GM18508 (cell line): Measurements from ENCODE around the gene KLK5.
"Not testable (repeated sequence)": the region's sequence is repeated elsewhere in the genome, so short reads cannot be mapped to it uniquely, and the experiment has no call there.

Experiments used
- ATAC-seq: cut with Tn5 transposase; IDR thresholded peaks from one replicate; pipeline ENCODE4 v1.9.1; 2021; ENCODE audit warnings: moderate number of reproducible peaks; ENCODE audit not compliant: insufficient read depth, unreplicated experiment

Gene KLK5

DNA sequence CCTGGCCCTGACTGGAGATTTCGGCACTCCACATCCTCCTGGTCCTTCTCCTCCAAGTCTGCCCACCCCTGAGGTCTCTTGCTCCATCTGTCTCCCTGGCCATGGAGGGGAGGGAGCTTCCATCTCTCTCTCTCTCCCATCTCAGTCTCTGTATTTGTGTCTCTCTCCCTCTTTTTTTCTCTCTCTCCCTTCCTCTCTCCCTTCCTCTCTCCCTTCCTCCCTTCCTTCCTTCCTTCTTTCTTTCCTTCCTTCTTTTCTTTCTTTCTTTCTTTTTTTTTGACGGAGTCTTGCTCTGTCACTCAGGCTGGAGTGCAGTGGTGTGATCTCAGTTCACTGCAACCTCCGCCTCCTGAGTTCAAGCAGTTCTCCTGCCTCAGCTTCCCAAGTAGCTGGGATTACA is 17.0 kb upstream of the KLK5 start:
- not testable (repeated sequence) for ATAC-seq

DNA sequence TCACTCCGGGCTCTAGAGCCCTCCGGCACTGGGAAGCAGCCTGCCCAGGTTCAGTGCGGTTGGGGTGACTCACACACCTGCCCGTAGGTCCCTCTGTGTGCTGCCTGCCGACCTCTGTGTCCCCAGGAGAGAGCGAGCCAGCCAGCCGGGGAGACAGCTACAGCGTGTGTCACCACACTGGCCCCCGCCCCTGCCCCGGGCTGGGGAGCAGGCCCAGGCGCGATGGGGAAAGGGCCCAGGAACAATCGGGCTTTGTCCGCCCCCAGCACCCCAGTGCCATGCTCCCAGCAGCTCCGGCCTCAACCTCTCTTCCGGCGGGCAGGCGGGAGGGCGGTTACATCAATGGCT is 16.5 kb upstream of the KLK5 start, which contains the start of gene KLK6:
TSS of gene KLK6 (minus strand) at position 179 of the 348 bp plus-strand sequence. CDS start 1,487 bp downstream, outside the sequence.
- no peak for ATAC-seq

DNA sequence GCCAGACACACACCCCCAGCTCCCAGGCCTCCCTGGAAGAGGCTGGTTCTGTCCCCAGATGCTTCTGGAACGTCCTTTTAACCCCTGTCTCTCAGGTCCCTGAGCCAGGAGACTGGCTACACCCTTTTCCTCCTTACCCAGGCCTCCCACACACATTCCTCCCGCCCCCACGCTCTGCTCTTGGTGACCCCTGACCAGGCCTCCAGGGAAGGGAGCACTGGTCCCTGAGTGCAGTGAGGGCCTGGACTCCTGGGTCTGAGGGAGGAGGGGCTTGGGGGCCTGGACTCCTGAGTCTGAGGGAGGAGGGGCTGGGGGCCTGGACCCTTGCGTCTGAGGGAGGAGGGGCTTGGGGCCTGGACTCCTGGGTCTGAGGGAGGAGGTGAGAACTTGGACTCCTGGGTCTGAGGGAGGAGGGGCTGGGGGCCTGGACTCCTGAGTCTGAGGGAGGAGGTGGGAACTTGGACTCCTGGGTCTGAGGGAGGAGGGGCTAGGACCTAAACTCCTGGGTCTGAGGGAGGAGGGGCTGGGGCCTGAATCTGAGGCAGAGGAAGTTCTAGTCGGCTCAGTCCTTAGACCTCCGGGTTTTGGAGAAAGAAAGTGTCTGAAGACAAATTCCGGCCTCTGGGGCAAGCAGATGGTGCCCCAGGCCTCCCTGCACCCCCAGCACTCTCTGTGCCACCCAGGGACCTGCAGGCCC is 16.0 kb upstream of the KLK5 start:
- no peak for ATAC-seq

DNA sequence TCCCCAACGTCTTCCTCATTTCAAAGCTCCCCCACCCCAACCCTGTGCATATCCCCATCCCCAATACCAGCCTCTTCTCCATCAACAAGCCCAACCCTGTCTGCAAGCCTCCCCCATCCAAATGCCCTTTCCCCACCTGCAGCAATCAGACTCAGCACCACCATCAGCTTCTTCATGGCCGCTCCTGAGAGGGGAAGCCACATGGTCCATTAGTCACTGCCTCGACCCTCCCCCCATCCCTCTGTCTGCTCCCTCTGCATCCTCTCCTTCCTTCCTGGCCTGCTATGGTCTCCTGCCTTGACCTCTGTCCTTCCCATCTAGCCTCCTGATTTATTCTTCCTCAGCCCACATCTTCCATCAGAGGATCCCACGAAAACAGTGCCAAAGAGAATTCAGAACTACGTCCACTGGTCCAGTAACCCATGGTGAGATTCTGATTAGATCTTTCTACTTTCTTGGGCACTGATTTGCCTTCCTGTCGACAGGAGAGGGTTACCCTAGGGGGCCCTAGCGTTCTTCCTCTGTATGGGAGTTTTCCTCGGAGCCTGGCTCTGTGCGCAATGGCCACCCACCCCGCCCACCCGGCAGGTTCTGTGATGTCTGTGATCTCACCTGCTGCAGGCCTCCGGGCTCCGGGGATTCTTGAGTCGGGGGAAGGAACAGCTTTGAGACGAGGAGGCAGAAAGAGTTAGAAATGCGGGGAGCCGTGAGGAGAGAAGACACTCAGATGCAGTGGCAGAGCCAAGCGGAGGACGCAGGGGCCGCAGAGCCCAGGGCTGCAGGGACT is 15.3 kb upstream of the KLK5 start:
- ATAC-seq = no peak

DNA sequence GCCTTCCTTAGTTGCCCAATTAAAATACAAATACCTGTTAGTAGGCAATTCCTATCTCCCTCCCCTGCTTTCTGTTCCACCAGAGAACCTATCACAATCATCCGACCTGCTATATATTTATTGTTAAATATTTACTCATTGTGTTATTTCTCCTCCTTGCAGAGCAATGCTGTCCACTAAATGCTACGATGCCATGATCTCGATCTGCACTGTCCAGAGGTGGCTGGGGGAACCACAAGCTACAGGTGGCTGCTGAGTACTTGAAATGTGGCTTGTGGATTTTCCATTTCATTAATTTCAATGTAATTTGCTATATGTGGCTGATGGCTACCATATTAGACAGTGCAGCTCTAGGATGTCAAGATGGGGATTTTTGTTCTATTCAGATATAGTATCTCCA is 11.4 kb upstream of the KLK5 start:
- ATAC-seq = no peak

DNA sequence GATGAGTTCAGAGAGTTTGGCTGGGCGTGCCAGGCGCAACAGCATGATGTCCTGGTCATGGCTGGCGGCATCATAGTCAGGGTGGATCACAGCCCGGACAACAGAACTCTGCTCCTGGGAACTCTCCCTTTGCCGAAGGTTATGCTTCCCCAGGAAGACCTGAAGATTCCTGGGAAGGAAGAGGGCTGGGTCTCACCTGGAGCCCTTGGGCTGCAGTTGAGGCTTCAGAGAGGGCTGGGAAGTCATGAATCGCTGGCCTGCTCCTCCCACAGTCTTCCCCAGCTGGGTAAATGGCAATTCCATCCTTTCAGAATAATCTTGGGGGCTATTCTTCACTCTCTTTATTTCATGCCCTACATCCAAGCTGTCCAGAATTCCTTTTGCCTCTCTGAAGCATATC is 10.5 kb upstream of the KLK5 start:
- no peak for ATAC-seq

DNA sequence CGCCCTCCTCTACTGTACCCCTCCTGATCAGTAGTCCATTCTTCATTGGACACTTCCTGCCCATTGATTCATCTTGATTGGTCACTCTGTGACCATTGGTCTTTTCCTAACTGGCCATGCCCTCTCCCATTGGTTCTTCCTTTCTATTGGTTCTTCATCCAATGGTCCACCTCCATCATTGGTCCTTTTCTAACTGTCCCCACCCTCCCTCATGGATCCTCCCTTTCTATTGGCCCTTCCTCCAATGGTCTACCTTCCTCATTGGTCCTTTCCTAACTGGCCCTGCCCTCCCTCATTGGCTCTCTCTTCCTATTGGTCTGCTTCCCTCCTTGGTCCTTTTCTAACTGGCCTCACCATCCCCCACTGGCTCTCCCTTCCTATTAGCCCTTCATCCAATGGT is 9.4 kb upstream of the KLK5 start:
- no peak for ATAC-seq

DNA sequence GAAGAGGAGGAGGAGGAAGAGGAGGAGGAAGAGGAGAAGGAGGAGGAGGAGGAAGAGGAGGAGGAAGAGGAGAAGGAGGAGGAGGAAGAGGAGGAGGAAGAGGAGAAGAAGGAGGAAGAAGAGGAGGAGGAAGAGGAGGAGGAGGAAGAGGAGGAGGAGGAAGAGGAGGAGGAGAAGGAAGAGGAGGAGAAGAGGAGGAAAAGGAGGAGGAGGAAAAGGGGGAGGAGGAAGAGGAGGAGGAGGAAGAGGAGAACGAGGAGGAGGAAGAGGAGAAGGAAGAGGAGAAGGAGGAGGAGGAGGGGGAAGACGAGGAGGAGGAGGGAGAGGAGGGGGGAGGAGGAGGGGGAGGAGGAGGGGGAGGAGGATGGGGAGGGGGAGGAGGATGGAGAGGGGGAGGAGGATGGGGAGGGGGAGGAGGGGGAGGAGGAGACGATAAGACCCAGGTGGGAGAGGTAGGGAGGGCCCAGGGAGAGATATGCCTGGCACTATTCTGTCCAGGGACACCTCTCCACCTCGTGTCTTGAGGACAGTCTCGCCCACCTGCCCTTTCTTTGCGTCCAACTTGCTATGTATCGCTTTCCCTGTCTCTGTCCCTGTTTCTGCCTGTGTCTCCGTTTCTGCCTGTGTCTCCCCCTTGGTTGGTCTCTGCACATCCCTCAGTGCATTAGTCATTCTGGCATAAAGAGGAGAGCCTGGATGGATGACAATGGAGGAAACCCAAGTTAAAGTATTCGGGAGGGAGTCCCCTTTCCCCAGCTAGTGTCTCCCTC is 7.1 kb upstream of the KLK5 start:
- ATAC-seq = no peak

DNA sequence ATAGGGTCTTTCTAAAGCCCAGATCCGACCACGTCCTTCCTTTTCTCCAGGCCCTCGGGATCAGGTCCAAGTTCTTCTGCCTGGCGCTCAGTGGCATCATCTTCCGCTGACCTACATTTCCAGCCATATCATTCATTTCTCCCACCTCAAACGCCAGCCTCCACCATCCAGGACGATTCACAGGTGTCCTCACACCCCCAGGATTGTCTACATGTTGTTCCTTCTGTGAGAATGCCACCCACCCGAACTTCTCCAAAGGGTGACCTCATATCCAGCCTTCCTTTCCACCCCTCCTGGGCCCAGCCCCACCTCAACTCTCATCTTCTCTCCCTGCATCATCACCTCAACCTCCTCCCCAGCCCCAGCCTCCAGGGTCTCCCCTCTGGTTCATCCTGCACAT is 4.7 kb upstream of the KLK5 start:
- no peak for ATAC-seq

DNA sequence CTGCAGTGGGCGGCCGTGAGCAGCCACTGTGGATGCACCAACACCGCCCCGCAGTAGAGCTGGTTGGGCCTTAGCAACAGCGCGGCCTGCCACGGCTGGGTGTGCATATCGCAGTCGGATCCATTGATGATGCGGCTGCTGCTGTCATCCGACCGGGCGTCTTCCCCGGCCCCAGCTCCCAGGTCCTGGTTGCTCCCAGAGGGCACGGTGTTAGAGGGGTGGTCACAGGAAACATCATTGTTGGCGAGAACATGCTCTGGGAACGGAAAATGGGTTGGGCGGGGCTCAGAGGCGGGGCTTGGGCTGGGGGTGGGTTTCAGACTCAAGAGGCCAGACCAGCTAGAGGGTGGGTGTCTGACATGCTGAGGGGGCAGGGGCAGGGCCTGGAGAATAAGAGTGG is 3.0 kb downstream of the KLK5 start:
- ATAC-seq = no peak

DNA sequence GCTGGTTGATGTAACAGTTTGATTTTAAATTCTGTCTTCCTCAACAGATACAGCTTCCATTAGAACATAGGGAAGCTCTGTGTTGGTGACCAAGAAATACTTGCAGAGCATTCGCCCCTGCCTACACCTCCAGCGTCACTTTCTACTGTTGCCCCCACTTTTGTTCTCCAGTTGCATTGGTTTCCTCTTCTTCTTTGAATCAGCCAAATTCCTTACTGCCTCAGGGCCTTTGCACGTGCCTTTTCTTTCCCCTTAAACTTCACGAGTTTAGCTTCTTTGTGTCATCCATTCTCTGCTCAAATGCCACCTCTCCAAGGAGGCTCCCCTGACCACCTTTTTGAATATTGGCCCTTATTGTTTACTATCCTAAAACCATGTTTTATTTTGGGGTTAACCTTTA is 5.7 kb downstream of the KLK5 start:
- no peak for ATAC-seq

DNA sequence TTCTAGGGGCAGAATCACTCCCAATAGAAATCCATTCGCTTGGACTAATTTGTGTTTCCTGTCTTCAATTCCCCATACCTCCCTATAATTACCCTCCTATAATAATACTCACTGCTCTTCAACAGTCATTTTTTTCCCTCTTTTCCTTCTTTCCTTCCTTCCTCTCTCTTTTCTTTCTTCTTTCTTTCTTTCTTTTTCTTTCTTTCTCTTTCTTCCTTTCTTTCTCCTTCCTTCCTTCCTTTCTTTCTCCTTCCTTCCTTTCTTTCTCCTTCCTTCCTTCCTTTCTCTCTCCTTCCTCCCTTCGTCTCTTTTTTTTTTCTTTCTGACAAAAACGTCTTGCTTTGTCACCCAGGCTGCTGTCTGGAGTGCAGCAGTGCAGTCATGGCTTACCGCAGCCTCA is 8.0 kb downstream of the KLK5 start:
- no peak for ATAC-seq

DNA sequence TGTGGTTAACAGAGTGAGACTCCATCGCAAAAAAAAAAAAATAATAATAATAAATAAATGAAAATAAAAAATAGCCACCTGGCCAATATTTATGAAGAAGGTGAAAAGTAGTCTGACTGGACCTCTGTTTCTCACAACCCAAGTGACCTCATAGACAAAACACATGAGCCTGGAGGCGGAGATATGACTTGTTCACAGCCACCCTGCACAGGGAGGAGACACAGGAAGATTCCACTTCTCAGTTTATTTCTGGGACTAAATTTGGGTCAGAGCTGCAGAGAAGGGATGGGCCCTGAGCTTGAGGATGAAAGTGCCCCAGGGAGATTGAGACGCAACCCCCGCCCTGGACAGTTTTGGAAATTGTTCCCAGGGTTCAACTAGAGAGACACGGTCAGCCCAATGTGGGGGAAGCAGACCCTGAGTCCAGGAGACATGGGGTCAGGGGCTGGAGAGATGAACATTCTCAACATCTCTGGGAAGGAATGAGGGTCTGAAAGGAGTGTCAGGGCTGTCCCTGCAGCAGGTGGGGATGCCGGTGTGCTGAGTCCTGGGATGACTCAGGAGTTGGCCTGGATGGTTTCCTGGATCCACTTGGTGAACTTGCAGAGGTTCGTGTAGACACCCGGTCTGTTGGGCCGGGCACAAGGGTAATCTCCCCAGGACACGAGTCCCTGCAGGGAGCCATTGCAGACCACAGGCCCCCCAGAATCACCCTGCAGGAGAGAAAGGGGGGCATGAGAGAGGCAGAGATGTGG is 9.6 kb downstream of the KLK5 start:
- ATAC-seq = no peak

DNA sequence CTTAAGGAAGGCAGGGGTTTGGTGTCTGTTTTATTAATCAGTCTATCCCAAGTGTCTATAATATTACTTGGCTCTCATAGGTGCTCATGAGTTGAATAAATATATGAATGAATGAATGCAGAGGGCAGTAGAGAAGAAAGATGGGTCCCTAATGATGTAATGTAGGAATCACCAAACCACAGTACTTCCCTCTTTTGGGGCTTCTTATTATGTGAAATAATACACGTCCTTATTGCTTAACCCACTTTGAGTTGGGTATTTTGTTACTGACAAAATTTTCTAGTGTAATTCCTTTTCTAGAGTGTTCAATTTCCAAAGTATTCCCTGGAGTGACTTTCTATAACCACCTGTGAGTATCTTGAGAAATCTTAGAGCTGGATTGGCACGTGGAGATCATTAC is 13.2 kb downstream of the KLK5 start:
- ATAC-seq = no peak

DNA sequence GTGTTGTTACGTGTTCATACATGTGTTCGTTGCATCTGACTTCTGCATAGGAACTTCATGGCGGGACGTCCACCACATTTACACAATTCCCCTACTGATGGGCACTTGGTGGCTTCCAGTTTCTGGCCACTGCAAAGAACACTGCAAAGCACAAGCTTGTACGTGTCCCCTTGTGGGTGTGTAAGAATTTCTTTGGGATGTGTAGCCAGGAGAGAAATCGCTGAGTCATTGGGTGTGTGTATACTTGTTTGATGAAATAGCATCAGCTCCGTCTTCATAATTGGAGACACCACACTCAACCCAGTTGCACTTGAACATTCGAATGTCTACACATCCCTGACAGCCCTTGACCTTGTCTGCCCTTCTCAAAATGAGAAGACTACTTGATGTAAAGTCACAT is 19.2 kb downstream of the KLK5 start:
- ATAC-seq = no peak

DNA sequence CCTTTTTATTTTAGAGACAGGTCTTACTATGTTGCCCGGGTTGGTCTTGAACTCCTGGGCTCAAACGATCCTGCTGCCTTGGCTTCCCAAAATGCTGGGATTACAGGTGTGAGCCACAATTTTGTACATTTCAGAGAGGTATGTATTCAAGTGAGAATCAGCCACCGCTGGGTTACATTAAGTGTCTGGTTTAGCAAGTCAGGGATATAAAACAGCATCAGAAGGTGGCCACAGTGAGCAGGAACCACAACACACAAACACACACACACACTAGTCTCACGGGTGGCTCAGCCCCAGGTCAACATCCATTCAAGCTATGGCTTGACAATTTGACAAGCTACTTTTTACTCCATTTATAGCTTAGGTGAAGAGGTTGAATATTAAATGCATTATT is 20.2 kb downstream of the KLK5 start:
- ATAC-seq = no peak

DNA sequence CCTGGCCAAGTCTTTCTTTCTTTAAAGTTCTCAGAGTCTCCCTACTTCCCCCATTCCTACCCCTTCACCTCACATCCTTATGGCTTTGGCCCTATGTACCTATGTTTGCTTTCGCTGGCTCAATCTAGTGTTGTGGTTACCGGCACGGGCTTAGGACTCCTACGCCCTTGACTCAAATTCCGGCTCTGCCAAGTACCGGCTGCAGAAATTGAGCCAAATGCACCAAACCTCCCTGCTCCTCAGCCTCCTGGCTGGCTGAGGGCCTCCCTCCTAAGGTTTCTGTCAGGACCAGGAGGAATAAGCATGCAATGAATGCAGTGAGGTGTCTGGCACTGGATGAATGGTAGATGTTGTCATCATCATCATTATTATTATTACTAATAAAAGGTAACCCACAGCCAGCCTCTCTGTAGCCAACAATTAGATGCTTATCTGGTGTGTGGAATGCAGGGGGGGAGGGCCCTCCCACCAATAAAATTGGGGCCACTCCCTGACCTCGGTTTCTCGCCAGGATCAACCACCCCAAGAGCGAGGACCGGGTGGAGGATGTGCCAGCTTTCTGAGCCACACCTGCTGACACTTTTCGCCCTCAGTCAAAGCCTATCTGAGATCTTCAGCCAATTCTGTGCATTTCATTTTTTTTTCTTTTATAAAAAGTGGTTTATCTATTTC is 20.7 kb downstream of the KLK5 start:
- ATAC-seq = no peak

DNA sequence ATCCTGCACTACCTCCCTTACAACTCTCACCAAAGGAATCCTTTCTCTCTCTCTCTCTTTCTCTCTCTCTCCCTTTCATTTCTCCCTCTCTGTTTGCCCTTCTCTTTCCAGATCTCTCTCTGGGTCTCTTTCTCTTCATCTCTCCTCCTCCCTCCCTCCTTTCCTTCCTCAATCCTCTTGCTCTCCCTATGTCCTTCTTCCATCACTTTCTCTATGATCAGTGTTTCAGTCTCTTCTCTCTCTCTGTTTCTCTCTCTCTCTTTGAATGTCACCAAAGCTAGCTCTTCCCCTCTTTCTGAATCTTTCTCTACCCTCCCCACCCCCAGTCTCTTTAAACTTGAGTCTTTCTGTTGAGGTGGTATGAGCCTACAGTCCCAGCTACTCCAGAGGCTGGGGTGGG is 21.8 kb downstream of the KLK5 start:
- ATAC-seq = no peak

DNA sequence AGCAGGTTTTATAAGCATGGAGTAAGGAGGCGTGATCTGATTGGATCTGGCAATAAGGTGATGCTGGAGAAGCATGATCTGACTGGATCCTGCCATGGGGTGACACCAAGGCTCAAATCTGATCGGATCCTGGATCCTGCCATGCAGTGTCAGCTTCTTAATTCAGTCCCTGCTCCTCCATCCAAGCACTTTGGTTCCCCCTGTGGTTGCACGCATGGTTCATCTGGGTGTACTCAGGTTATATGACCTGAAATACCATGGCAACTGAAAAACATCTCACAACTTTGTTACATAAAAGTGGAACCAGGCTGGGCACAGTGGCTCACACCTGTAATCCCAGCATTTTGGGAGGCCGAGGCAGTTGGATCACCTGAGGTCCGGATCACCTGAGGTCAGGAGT is 24.0 kb downstream of the KLK5 start:
- ATAC-seq = no peak

DNA sequence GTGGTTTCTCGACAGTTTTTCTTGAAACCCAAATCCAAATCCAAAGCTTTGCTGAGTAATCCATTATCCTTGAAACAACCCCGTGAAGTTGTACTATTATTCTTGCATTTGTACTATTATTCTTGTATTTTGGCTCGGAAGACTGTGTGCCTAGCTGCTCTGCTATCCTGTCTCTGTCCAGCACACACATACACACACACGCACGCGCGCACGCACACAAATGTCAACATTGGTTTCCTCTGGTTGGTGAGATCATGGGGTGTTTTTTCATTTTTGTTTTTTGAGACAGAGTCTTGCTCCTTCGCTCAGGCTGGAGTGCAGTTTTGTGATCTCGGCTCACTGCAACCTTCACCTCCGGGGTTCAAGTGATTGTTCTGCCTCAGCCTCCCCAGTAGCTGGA is 26.7 kb downstream of the KLK5 start:
- ATAC-seq = no peak
